CD4-positive, alpha-beta T cell treated with Interleukin-6 at 100 ng/mL for 8 hours (primary cell): ENCODE measurements around the gene COL4A2.

Experiments used
- DNase-seq: peaks from one replicate; pipeline ENCODE4 v3.0.0-alpha.2; 2020; ENCODE audit warnings: mixed read lengths, low spot score

COL4A2 gene

DNA sequence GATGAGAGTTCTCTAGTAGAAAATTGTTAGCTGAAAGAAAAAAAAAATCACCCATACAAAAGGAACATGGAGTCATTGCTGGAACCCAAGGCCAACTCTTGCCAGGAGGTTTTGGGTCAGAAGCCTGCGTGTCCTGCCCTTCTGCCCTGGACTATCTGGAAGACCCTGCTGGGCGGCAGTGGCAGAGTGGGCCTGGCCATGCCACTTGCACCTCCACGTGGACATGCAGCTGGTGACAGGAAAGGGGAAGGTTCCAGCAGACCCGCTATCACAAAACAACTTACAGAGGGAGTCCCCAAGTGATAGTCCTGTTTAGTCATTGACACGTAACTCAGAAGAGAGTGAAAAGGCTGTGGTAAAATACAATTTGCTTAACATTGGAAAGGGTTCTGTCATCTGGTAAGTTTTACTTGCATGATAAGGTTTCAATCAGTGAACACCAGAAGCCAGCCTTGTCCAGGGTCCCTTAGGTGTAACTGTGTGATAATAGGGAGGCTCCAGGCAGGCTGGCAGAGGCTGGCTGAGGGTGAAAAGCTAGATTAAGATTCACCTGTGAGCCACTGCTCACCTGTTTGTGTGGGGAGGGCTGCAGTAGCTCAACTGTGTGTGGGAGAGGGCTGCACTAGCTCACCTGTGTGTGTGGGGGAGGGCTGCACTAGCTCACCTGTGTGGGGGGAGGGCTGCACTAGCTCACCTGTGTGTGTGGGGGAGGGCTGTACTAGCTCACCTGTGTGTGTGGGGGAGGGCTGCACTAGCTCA is 47.8 kb downstream of the COL4A2 start:
- no peak for DNase-seq

DNA sequence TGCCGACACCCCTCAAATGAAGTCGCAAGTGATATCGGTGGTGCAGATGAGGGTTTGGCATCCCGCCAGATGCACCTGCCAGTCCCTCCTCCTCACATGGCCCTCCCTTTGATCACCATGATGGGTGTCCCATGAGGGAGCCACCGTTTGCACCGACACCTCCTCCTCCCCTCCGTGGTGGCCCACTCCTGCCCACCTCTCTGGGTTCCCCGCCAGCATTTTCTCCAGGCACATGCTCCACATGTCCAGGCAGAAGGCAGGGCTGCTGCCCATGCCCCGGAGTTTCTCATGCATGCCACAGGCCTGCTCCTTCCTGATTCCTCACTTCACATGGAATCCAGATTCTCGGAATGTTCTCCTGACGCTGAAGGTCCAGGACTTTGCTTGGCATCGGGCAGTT is 49.3 kb downstream of the COL4A2 start:
- no peak for DNase-seq

DNA sequence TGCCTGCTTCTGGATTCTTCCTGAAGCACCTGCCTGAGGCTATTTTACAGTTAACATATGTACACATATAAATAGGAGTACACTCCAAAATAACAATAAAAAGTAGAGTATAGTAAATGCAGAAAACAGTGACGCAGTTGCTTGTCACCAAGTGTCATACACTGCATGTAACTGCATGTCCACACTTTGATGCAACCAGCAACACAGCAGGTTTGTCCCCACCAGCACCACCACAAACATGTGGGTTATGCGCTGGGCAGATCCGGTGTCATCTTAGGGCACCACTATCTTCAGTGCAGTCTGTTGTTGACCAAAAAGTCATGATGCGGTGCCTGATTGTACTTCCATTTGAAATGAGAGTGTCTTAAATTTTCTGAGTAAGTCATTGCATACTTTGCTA is 51.3 kb downstream of the COL4A2 start:
- no peak for DNase-seq

DNA sequence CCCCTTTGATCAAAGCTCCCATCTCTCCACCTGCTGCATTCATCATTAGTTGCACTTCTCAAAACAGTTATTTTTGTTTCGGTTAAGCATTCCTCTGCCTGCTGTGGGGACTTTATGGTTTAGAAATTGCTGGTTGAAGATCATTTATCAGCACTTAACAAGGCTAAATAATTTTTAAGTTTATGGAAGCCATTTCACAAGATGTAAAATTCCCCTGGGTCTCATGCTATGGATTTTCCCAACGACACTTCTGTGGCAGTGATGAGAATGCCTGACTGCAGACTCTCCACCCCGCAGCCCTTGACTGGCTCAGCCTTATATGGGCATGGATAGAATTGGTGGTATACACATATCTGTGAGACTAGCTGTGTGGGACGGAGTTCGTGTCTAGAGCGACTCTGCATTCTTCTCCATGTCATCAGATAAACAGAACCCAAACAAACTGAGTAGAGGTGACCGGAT is 52.8 kb downstream of the COL4A2 start:
- DNase-seq = no peak

DNA sequence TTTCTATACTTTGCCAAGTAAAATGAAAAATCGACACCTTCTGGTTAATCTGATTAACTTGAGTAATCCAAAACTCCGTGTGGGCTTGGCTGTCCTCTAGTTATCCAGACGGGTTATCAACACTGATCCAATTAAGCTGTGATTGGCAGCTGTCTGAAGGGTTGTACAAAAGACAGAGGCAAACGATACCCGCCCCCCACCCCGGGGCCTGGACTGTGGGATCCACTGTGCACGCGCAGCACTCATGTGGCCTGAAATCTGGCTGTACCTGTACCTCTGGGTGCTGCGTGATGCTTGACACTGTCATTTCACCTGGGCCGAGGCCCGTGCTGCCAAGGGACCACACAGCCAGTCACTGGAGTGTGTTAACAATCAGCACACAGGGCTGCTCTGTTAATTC is 53.5 kb downstream of the COL4A2 start:
- DNase-seq = no peak

DNA sequence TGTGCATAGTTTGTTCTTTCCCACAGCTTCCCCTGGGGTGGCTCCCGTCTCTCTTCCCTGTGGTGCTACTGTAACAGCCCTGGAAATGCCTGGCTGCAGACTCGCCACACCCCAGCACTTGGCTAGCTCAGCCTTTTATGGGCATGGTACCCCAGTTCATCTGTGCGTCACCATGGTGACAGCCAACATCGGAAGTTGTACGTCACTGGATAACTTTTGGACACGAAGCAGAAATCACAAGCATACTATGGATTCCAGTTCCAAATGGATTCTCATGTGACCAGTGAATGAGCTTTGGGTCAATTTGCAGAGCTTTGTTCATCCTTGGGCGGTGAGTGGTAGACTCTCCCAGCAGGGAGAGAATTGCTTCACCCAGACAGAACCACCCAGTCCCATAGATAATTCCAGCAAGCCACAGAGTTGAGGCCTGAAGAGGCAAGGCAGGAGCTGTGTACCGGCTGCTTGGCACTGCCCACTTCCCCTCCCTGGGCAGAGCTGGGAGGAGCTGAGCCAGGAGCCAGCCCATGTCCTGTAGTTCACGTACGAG is 54.4 kb downstream of the COL4A2 start:
- no peak for DNase-seq

DNA sequence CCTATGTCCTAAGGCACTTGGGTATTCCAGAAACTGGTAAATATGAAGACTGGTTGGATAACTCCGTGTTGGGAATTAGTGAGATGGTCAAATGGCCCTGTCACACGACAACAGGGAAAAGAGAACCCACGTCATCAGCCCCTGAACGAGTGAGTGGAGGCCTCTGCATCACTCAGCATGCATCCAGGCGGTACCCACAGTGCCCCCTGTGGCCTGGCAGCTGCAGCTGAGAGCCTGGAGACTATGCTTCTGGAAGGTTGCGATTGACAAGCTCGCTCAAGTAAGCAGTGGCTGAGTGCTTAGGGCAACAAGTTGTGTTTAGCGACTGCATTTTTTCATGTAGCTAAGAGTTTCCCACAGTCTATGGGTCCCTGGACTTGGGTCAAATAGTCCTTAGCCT is 55.9 kb downstream of the COL4A2 start:
- no peak for DNase-seq

DNA sequence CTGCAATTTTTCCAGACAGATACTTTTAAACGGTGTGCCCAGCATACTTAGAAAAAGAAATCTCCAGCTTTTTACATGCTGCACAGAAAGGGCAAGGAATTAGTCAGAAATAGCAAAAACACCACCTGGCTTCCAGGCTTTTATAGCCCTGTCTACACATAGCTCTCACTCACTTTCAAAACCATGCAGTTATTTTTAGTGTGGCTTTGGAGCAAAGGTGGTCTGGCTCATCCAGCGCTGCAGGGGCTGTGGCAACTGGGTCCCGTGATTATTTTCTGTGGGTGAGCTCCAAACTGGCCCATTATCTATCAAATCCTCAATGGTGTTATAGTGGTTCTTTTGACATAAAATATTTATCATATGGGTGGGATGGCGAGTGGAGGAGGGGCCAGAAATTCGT is 57.0 kb downstream of the COL4A2 start:
- no peak for DNase-seq

DNA sequence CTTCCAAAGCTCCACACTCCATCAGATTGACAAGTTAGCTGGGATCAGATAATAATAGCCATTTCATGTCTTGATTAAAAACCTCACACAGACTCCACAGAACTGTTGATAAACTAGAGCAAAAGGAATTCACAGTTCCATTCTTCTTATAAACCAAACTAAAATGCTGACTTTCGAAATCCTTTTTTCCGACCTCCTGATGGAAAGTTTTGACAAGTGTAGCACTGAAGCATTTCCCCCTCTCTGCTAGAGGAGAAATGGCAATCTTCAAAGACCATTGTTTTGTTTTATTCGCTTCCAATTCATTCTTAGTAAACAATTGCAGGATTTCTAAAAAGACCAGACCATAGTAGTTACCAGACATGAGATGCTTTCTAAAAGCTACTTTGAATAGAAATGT is 58.8 kb downstream of the COL4A2 start:
- no peak for DNase-seq

DNA sequence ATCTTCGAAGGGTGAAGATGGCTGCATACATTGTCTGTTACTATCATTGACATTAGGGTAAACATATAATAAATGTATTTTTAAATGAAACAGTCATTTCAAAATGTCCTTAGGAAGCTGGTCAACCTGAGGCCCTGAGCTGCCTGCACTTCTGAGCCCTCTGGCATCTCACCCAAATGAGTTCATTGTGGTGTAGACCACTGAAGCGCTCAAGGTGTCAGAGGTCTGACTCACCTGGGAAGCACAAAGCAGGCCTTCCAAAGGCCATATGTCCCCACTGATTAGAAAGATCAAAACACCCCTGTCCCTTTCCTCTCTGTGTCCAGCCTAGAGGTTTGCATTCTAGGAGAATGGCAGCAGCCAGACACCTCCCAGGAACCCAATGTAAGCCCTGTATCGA is 59.6 kb downstream of the COL4A2 start:
- no peak for DNase-seq

DNA sequence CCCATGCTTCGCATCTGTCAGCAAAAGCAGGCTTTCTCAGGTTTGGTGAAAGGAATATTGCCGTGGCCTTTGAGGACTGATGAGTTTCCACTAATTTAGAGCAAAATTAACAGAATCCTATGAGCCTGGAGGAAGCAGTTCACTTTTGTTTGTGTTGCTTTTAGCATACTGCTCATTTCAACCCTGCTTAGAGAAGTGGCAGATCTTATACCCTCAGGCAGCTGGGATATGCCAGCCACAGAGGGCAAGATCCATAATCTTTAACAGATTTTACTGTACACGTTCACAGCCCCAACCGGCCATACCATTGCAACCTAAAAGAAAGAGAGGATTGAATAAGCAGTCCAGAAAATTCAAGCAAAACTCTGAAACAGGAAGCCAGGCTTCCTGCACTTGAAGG is 60.5 kb downstream of the COL4A2 start:
- DNase-seq = no peak

DNA sequence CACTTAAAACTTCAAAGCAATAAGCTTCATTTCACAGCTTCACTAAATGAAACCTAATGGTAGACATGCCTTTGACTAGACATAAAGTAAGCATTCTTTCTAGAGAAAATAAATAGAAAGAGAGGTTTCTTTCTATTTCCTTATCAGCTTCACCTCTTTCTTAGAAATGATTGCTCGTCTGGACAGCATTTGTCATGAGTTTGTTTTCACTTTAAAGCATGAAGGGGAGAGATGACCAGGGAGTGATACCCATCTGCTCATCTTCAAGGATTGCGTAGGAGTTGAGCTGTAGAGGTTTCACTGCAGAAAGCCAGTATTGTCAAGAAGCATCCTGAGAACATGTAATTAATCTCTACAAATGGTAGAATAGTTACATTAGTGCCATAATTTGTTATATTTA is 61.3 kb downstream of the COL4A2 start:
- no peak for DNase-seq

DNA sequence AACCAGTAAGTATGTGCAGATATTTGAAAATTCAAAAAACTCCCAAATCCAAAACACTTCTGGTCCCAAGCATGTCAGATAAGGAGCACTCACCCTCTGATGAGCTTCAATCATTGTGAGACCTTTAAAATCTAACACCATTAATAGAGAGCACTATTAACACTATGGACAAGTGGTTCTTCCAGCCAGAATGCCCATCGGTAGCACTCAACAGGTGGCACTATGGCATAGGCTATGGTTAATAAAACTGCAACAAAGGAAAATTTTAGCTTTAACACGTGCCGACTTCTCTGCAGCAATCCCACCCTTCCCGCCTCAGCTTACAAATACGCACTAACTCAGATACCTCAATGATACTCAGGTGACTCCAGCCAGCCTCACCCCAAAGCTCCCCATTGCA is 62.3 kb downstream of the COL4A2 start:
- no peak for DNase-seq

DNA sequence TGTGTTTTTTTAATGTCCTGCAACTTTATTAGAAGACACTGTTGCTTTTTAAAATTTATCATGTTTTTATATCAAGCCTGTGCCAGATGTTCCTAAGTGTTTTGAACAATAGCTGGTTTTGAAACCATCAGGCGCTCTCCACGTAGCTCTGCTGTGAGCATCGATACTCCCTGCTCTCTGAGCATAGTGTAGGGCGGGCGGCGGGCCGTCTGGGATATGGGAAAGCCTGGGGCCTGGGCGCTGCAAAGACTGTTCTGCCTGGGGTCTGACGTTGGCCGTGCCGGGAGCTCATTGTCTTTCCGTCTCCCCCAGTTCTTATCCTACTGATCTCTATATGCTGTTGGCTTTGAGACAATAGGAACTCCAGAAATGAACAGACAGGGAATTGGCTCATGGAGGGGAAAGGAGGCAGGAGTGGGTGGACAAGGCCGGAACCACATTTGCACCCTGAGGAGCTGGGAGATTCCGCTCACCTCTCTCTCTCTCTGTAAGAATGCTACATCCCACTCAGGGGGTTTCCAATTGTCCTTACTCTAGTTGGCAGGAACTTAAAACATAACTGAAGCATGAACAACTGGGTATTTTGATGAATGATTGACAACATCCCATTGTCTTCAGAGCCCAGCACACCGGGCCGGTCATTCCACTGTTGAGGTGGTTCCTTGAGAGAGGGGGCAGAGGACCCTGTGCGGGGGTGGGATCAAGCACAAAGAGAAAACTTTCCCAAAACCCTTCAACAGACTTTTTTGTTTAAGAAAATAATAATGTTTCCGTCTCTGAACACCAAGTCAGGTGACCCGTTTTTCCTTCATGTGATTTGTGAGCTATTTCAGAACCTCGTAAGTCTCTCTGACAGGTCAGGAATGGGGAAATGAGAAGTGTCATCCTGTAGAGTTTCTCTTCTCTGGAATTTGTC is 64.7 kb downstream of the COL4A2 start:
- DNase-seq = no peak

DNA sequence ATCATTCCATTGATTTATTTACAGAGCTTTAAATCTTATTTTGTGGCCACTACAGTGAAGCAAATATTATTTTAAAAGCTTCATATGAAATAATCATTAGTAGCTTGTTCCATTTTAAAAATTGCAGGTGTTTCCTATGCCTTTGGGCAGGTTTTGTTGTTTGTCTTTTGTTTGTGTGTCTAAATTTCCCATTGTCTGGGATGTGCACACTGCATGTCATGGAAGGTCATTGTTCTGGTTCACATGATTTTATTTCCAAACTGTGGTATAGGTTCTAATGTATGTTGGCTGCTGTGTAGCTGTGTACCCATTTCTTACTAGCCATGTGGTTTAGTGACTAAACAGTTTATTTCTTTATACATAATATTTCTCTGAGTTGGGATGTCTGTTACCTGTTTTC is 65.6 kb downstream of the COL4A2 start:
- DNase-seq = no peak

DNA sequence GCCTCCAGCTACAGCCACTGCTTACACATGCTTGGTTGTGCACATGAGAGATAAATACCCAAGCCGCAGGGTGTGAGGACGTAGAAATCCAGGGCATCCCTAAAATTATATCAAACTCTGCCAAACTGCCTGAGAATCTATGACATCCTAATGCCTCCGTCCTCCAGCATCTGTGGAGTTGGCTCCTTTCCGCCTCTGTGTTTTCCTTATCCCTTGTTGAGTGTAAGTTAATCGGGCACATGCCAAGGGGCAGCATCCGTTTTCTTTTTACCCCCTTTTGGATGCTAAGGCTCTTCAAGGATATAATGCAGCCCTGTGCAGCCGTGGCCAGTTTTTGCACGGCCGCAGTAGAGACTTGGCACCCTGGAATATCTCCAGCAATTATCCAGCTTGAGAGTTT is 66.5 kb downstream of the COL4A2 start:
- DNase-seq = no peak

DNA sequence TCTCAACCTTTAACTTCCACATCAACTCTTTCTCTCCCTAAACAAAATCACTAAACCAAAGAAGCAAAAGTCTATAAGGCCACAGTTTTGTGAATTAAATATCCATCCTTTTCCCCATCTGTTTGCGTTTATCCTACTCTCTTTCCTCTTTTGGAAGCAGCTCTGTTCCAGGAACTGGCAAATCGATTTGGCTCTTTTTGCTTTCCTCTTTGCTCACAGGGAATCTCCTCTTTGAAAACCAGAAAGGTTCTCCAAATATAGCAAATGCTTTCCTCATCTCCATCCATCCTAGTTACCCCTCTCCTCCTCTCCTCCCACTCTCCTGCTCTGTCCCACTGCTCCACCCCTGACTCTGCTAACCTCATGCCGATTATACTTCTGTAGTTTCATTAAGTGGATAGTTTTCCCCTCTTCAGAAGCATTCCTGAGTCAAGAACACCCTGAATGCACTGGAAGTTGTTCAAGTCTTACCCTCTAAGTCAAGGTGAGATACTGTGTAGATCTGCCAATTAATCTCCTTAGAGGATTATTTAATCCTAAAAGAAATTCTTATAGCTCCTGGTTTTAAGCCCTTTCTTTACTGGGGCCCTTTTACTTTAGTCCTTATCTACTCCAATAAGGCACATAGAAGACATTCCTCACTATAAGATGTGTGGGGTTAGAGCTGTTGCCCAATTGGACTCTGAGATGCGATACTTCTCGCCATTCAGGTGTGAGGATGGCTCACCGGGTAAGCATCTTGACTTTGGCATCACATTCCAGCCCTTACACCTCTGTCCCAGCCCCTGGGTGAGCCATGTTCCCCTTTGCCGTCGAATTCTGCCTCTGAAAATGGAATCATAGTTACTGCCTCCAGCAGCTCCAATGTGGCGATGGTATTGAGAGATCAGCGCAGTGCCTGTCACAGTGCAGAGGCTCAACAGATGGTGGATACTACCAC is 67.6 kb downstream of the COL4A2 start:
- DNase-seq = no peak

DNA sequence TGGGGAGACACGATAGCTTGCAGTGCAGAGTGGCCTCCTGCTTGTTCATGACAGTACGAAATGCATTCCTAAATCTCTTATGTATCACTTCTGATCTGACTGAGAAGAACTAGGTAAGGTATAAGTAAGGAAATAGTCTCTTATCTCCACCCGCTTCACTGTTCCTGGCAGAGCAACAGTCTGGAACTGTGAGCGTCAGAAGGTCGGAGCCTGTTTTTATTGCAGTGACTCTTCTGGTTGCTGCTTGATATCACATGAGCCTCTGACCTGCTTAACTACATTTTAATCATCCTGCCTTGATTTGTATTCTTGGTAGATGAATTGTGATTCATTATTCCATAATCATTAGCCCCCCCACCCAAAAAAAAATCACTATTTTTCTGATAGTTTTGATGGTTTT is 69.0 kb downstream of the COL4A2 start:
- no peak for DNase-seq

DNA sequence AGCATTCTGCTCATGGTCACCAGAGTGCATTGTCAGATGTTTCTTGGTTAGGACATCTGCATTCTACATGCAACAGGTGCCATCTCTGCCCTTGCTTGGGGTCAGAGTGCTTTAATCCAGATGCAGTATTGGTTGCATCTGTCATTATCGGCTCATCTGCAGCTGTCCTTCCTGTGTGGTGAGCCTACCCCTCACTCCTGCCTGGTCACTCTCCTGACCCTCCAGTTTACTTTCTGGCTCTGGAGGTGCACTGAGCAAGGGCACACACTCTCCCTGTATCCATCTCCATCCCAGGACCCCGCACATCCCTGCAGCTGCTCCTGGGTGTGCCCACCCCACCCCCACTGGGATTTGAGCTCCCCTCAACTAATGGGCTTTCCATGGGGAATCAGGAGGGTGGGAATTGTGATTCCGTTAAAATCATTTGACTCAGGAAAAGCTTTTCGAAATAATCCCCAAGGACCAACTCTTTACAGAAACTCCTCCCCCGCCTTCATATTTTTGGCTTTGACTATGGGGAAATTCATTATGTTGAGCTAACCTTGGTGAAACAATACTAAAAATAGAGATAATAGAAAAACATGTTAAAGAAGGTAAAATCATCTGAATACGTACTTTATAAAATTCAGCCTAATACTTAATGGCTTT is 70.2 kb downstream of the COL4A2 start:
- DNase-seq = no peak

DNA sequence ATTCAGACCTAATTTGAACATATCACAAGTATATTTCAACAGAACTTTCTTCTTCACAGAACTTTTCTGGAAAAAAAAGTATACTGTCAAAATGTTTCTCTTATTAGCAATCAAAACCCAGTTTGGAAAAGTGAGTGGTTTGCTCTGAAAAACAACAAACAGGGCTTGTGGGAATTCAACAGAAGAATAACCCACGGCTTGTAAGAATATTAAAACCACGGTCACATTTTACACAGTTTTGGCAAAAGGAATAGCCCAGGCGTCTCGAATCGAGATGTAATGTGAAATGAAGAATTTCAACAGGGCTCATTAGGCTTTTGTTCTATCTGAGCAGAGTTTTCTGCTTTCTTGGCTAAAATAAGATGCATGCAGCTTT is 70.7 kb downstream of the COL4A2 start:
- DNase-seq = no peak

DNA sequence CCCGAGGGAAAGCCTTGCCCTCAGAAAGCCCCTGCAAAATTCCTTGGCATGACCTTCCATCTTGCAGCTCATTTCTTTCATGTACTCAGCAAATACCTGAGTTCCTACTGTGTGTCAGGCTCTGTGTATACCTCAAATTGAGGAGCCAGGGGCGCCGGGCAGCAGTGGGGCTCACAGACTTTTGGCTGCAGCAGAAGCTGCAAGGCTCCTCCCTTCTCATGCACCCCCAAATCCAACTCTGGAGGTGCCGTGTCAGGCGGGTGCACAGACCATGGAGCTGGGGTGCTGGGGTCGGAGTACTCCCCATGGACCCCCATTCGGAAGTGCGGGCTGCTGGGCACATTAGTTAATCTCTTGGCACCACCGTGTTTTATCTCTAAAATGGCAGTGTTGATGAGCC is 72.3 kb downstream of the COL4A2 start:
- no peak for DNase-seq
